Neuronal stem cell (in vitro differentiated cells): Measurements from ENCODE around the gene DCLK1.
A peak's percentile ranks its signal among the peaks of the same experiment; 100 is the strongest.

Experiments used
- DNase-seq: peaks from one replicate; pipeline ENCODE4 v3.0.0-alpha.2; 2013; ENCODE audit warnings: low spot score
- H2AFZ ChIP-seq: one replicate; pipeline ENCODE4 v1.6.1; 2013; ENCODE audit warnings: mild to moderate bottlenecking, low read length, inconsistent platforms
- H2AK5ac ChIP-seq: 2 replicates; pipeline ENCODE4 v1.6.1; 2013; ENCODE audit warnings: low read depth, mild to moderate bottlenecking, inconsistent platforms, low read length, moderate library complexity, mixed read lengths
- H2BK120ac ChIP-seq: 2 replicates; pipeline ENCODE4 v1.6.1; 2013; ENCODE audit warnings: low read depth, mild to moderate bottlenecking, inconsistent platforms, low read length, moderate library complexity, mixed read lengths
- H2BK12ac ChIP-seq: one replicate; pipeline ENCODE4 v1.6.1; 2013; ENCODE audit warnings: low read length, inconsistent platforms
- H2BK15ac ChIP-seq: 2 replicates; pipeline ENCODE4 v1.6.1; 2013; ENCODE audit warnings: mild to moderate bottlenecking, low read length, inconsistent platforms, mixed read lengths
- H2BK5ac ChIP-seq: one replicate; pipeline ENCODE4 v1.6.1; 2013; ENCODE audit warnings: inconsistent platforms, mild to moderate bottlenecking, low read length, moderate library complexity
- H3K14ac ChIP-seq: one replicate; pipeline ENCODE4 v1.6.1; 2013; ENCODE audit warnings: low read length, inconsistent platforms
- H3K18ac ChIP-seq: 2 replicates; pipeline ENCODE4 v1.6.1; 2013; ENCODE audit warnings: low read length, inconsistent platforms
- H3K23ac ChIP-seq: 2 replicates; pipeline ENCODE4 v1.6.1; 2013; ENCODE audit warnings: low read depth, mild to moderate bottlenecking, mixed read lengths, low read length, inconsistent platforms; ENCODE audit not compliant: poor library complexity
- H3K27ac ChIP-seq: replicated peaks from 3 replicates; pipeline ENCODE4 v1.5.1; 2013; ENCODE audit warnings: low read length, inconsistent platforms
- H3K27me3 ChIP-seq, 3 experiments: 2 replicates each; pipeline ENCODE4 v1.6.1; 2013; ENCODE audit warnings: low read length in 3 of 3, mild to moderate bottlenecking in 2 of 3, inconsistent platforms in 1 of 3, low read depth in 1 of 3, mixed read lengths in 1 of 3, moderate library complexity in 1 of 3; ENCODE audit not compliant: control insufficient read depth in 3 of 3, insufficient read depth in 3 of 3
- H3K36me3 ChIP-seq, 2 donors: replicated peaks in 1 of 2; 2 replicates each; pipeline ENCODE4 v1.6.1; 2013; ENCODE audit warnings: low read length in 2 of 2; ENCODE audit not compliant: control insufficient read depth in 2 of 2, insufficient read depth in 2 of 2
- H3K4ac ChIP-seq: 2 replicates; pipeline ENCODE4 v1.6.1; 2013; ENCODE audit warnings: inconsistent platforms, mild to moderate bottlenecking, low read length, moderate library complexity
- H3K4me1 ChIP-seq, 2 donors: 1 replicate in 1 of 2; 2 replicates in 1 of 2; pipeline ENCODE4 v1.6.1; 2013; ENCODE audit warnings: low read length in 2 of 2, low read depth in 1 of 2; ENCODE audit not compliant: control insufficient read depth in 2 of 2, insufficient read depth in 1 of 2
- H3K4me2 ChIP-seq: one replicate; pipeline ENCODE4 v1.6.1; 2013; ENCODE audit warnings: mild to moderate bottlenecking, low read length, inconsistent platforms; ENCODE audit not compliant: insufficient read depth, poor library complexity, severe bottlenecking
- H3K4me3 ChIP-seq, 2 donors: 2 replicates each; pipeline ENCODE4 v1.5.1; 2013; ENCODE audit warnings: low read length in 2 of 2, mild to moderate bottlenecking in 2 of 2, inconsistent platforms in 1 of 2, moderate library complexity in 1 of 2
- H3K79me1 ChIP-seq: one replicate; pipeline ENCODE4 v1.6.1; 2013; ENCODE audit warnings: low read depth, mild to moderate bottlenecking, inconsistent platforms, low read length, moderate library complexity
- H3K9ac ChIP-seq: one replicate; pipeline ENCODE4 v1.6.1; 2013; ENCODE audit warnings: mild to moderate bottlenecking, low read depth, low read length, inconsistent platforms; ENCODE audit not compliant: poor library complexity
- H3K9me3 ChIP-seq, 2 donors: replicated peaks in 1 of 2; 2 replicates each; pipeline versions ENCODE3 to v1.6.1; 2013; ENCODE audit warnings: low read length in 2 of 2, mild to moderate bottlenecking in 2 of 2, inconsistent platforms in 1 of 2, low read depth in 1 of 2, mixed read lengths in 1 of 2, moderate library complexity in 1 of 2; ENCODE audit not compliant: control insufficient read depth in 2 of 2, insufficient read depth in 1 of 2
- H4K8ac ChIP-seq: one replicate; pipeline ENCODE4 v1.6.1; 2013; ENCODE audit warnings: low read depth, mild to moderate bottlenecking, inconsistent platforms, low read length, moderate library complexity
- H4K91ac ChIP-seq: one replicate; pipeline ENCODE4 v1.6.1; 2013; ENCODE audit warnings: low read length, low read depth, mild to moderate bottlenecking, inconsistent platforms; ENCODE audit not compliant: poor library complexity
- WGBS, 2 donors: extraction: QIAGEN DNeasy Blood & Tissue Kit; methylation state at CpG; one replicate each; pipeline ENCODE4 v1.1.7; 2013; ENCODE audit warnings: missing lambda C conversion rate in 2 of 2, mixed read lengths in 1 of 2; ENCODE audit not compliant: insufficient read length in 2 of 2, insufficient replicate concordance in 1 of 2; ENCODE audit errors: extremely low coverage in 2 of 2; 5-methylcytosine and 5-hydroxymethylcytosine counted together

DCLK1 gene

GRCh38 chr13:35723821-35724220 lies 407.4 kb downstream of the DCLK1 start:
- Histone ChIP-seq H3K79me1 (no peaks in the 10 kb centered on the region), H3K9me3 (no peaks in the 10 kb centered on the region), H3K4me3 (no peak overlapping the region), H2BK15ac (no peak overlapping the region), H3K9ac (no peak overlapping the region), H3K36me3 (no peaks in the 10 kb centered on the region), H4K8ac (no peak overlapping the region), H4K91ac (no peak overlapping the region), H2AFZ (no peak overlapping the region), H2BK120ac (no peak overlapping the region), H3K4me2 (no peak overlapping the region), H3K23ac (no peak overlapping the region), H3K4ac (no peak overlapping the region), H3K27ac (no peak overlapping the region), H2AK5ac (no peak overlapping the region), H3K4me1 (no peaks in the 10 kb centered on the region), H2BK12ac (no peak overlapping the region), H3K14ac (no peak overlapping the region), H2BK5ac (no peak overlapping the region), H3K27me3 (no peaks in the 10 kb centered on the region), H3K18ac (no peak overlapping the region)
- WGBS, 2 donors, result no CpG with 5 or more reads among the region's 5 CpGs
- no peak for DNase-seq

DNA sequence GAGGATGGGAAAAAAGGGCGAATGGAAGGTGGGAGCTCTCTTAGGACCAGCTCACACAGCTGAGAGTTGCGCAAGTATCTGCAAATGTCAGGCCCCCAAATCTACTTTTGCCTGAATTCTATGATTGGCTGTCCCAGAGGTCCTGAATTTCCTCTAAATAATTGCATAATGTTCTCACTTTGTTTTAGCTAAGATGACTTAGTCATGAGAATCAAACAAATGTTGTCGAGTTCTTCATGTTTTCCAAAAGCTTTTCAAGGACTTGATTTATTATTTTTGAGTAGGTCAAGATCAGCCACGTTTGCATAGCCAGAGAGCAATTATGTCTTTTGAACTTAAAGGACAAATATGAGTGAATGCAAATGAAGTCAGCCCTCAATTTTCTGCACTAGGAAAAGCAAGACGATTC lies 408.1 kb downstream of the DCLK1 start:
- Histone ChIP-seq H3K27ac (no peak overlapping the region), H3K9ac (no peak overlapping the region), H3K18ac (no peak overlapping the region), H2BK12ac (no peak overlapping the region), H3K79me1 (no peaks in the 10 kb centered on the region), H3K4me2 (no peak overlapping the region), H3K27me3 (no peaks in the 10 kb centered on the region), H4K91ac (no peak overlapping the region), H3K23ac (no peak overlapping the region), H2AFZ (no peak overlapping the region), H2BK15ac (no peak overlapping the region), H3K14ac (no peak overlapping the region), H2AK5ac (no peak overlapping the region), H3K4ac (no peak overlapping the region), H3K4me3 (no peak overlapping the region), H2BK5ac (no peak overlapping the region), H2BK120ac (no peak overlapping the region), H3K36me3 (no peaks in the 10 kb centered on the region), H4K8ac (no peak overlapping the region), H3K4me1 (no peaks in the 10 kb centered on the region), H3K9me3 (no peaks in the 10 kb centered on the region)
- no CpG with 5 or more reads among the region's 5 CpGs for WGBS, 2 donors
- no peak for DNase-seq

GRCh38 chr13:35722458-35723052 lies 408.6 kb downstream of the DCLK1 start:
- H3K14ac ChIP-seq, result no peak overlapping the region
- no peak overlapping the region for H3K4ac ChIP-seq
- no peak overlapping the region for H4K8ac ChIP-seq
- H3K36me3 ChIP-seq, result no peaks in the 10 kb centered on the region
- no peak overlapping the region for H2BK120ac ChIP-seq
- no peak overlapping the region for H3K9ac ChIP-seq
- no peaks in the 10 kb centered on the region for H3K9me3 ChIP-seq
- H2AFZ ChIP-seq, result no peak overlapping the region
- WGBS, 2 donors, result no CpG with 5 or more reads among the region's 9 CpGs
- DNase-seq, result no peak
- H3K27me3 ChIP-seq, result no peaks in the 10 kb centered on the region
- no peaks in the 10 kb centered on the region for H3K79me1 ChIP-seq
- no peak overlapping the region for H2AK5ac ChIP-seq
- no peak overlapping the region for H3K27ac ChIP-seq
- no peak overlapping the region for H3K18ac ChIP-seq
- H2BK15ac ChIP-seq, result no peak overlapping the region
- H2BK12ac ChIP-seq, result no peak overlapping the region
- H3K4me3 ChIP-seq, result no peak overlapping the region
- no peak overlapping the region for H2BK5ac ChIP-seq
- H3K23ac ChIP-seq, result no peak overlapping the region
- H4K91ac ChIP-seq, result no peak overlapping the region
- H3K4me2 ChIP-seq, result no peak overlapping the region
- H3K4me1 ChIP-seq, result no peaks in the 10 kb centered on the region

GRCh38 chr13:35720690-35721554 lies 410.3 kb downstream of the DCLK1 start:
- Histone ChIP-seq H2BK12ac (no peak overlapping the region), H2BK120ac (no peak overlapping the region), H3K9me3 (no peaks in the 10 kb centered on the region), H3K79me1 (no peaks in the 10 kb centered on the region), H3K4me2 (no peak overlapping the region), H2BK5ac (no peak overlapping the region), H4K8ac (no peak overlapping the region), H3K4me1 (no peaks in the 10 kb centered on the region), H3K4me3 (no peak overlapping the region), H3K4ac (no peak overlapping the region), H3K14ac (peak overlapping the region; percentile 27), H3K9ac (no peak overlapping the region), H3K36me3 (no peaks in the 10 kb centered on the region), H2AFZ (peak overlapping the region; percentile 37), H3K27ac (no peak overlapping the region), H4K91ac (no peak overlapping the region), H3K27me3 (no peaks in the 10 kb centered on the region), H2BK15ac (no peak overlapping the region), H3K18ac (no peak overlapping the region), H2AK5ac (no peak overlapping the region), H3K23ac (no peak overlapping the region)
- DNase-seq, result peak; percentile 74
- WGBS, 2 donors, result no CpG with 5 or more reads among the region's 21 CpGs
